Measurements from ENCODE around the gene NAT16. TPM values are rescaled to one million over a fixed set of nuclear protein-coding genes. Genes with fewer than 3 reads are reported as not detected.
A peak's percentile ranks its signal among the peaks of the same experiment; 100 is the strongest.

NAT16 gene
- total RNA-seq, 1 donor from 2014 or later = not detected

DNA sequence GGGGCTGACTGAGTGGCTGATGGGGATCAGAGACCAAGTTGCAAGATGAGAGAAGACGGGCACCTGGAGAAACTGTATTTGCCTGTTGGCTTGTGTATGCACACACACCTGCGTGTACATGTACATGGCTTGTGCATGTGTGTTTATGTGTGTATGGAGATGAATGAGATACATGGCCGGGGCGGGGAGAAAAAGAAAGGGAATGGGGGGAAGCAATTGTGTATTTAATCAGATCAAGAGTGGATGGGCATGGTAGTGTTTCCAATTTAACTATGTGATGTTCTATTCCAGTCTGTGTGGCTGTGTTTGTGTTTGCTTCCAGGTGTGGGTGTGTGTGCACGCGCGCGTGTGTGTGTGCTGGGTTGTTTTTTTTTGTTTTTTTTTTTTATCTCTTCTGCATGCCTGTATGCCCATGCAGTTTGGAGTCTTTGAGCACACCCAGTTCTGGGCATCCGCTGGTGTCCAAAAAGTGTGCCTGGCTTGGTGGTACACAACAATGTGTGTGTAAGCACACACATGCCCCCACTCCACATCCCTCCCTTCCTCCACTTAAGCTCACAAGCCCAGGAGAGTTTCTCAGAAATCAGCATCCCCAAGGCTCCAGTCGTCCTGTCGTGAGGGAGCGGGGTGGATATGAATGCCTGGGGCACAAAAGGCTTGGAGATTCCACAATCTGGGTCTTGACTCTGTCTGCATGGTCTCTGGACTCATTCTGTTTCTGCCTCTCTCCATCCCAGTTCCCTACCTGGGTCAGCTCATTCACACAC lies 12.3 kb downstream of the NAT16 start:
- Histone ChIP-seq H3K27me3 (peaks cover 12% of the 10 kb centered on the region), H3K4me3 (no peak overlapping the region), H3K36me3 (no peaks in the 10 kb centered on the region), H3K4me1 (peaks cover 49% of the 10 kb centered on the region), H3K9me3 (no peaks in the 10 kb centered on the region), H3K27ac (no peak overlapping the region)
- intact Hi-C loops (cut with DNase I) = no loop called here
- TF ChIP-seq CTCF (IDR thresholded peaks at IDR 0.05) (no peak), POLR2A (IDR thresholded peaks at IDR 0.05) (no peak), POLR2AphosphoS5 (IDR thresholded peaks at IDR 0.05; ENCODE audit: insufficient read depth in 1 of 2, low read depth in 1 of 2) (no peak)
- DNase-seq (ENCODE audit: extremely low spot score in 2 of 2) = no peak

- Histone ChIP-seq H3K36me3 (no peaks in the 10 kb centered on the region), H3K4me3 (no peak overlapping the region), H3K27me3 (peaks cover 8% of the 10 kb centered on the region), H3K27ac (no peak overlapping the region), H3K4me1 (peaks cover 49% of the 10 kb centered on the region), H3K9me3 (no peaks in the 10 kb centered on the region)
- intact Hi-C loops (cut with DNase I) = no loop called here
- no peak for DNase-seq (ENCODE audit: extremely low spot score in 2 of 2)
- TF ChIP-seq POLR2A (IDR thresholded peaks at IDR 0.05) (no peak), POLR2AphosphoS5 (IDR thresholded peaks at IDR 0.05; ENCODE audit: insufficient read depth in 1 of 2, low read depth in 1 of 2) (no peak), CTCF (IDR thresholded peaks at IDR 0.05) (no peak)
Measured at GRCh38 chr7:101166909-101167644, 13.0 kb downstream of the NAT16 start.

DNA sequence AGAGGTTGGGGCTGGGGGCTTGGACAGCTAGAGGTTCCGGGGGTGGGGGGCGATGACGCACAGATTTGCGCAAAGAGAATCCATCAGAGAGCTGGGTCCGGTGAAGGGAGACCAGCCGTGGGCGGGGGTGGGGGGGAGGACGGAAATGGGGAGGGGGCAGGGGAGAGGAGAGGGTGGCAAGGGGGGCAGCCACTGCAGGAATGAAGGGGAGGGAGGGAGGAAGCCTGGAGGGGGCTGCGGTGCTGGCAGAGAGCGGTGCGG lies 13.5 kb downstream of the NAT16 start:
- TF ChIP-seq CTCF (IDR thresholded peaks at IDR 0.05) (no peak), POLR2AphosphoS5 (IDR thresholded peaks at IDR 0.05; ENCODE audit: insufficient read depth in 1 of 2, low read depth in 1 of 2) (no peak)
- DNase-seq (ENCODE audit: extremely low spot score in 2 of 2) = no peak
- H3K27ac ChIP-seq = no peak overlapping the region
- H3K27me3 ChIP-seq = peaks cover 8% of the 10 kb centered on the region
- peaks cover 47% of the 10 kb centered on the region for H3K4me1 ChIP-seq
- intact Hi-C loops (cut with DNase I) = no loop called here
- H3K4me3 ChIP-seq = no peak overlapping the region
- H3K36me3 ChIP-seq = no peaks in the 10 kb centered on the region
- H3K9me3 ChIP-seq = no peaks in the 10 kb centered on the region

- peaks cover 47% of the 10 kb centered on the region for H3K4me1 ChIP-seq
- DNase-seq (ENCODE audit: extremely low spot score in 2 of 2) = no peak
- no peaks in the 10 kb centered on the region for H3K9me3 ChIP-seq
- peaks cover 8% of the 10 kb centered on the region for H3K27me3 ChIP-seq
- peak overlapping the region in 1 of 2 donors; percentile 7 for H3K4me3 ChIP-seq
- intact Hi-C loops (cut with DNase I) = no loop called here
- H3K27ac ChIP-seq = no peak overlapping the region
- TF ChIP-seq CTCF (IDR thresholded peaks at IDR 0.05) = no peak
- no peaks in the 10 kb centered on the region for H3K36me3 ChIP-seq
Measured at GRCh38 chr7:101165958-101166647, 14.0 kb downstream of the NAT16 start.
